ENCODE measurements around the gene EWSR1. TPM values are rescaled to one million over a fixed set of nuclear protein-coding genes. Genes with fewer than 3 reads are reported as not detected.

EWSR1 gene
- total RNA-seq, 4 donors from 2014 or later: 183 to 203 (median 198) TPM

DNA sequence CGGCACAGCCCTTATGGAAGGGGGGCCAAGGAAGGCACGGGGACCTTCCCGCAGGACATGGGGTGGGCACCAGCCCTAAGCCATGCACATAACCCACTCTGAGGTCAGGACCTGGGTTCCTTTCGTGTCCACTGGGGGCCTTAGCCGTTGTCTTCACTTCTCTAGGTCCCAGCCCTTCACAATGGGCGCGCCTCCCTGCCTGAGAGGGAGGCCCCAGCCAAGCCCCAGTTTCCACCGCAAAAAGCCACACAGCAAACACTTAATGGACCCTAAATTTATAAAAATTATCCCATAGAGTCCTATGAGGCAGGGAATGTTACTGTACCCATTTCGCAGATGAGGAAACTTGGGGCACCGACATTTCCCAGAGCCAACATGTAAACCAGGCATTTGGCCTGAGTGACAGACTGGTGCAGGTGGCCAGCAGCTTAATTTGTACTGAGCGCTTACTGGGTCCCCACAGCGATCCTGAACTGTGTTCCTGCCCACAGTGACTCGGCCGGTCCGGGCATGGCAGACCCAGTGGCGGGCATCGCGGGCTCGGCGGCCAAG, 39.6 kb downstream of the EWSR1 start:
- peak overlapping the region; percentile 88 to 99 (median 96) for H3K4me3 ChIP-seq
- TF ChIP-seq EP300 (IDR thresholded peaks at IDR 0.05): no peak
- TF ChIP-seq POLR2AphosphoS5 (IDR thresholded peaks at IDR 0.05): no peak
- TF ChIP-seq POLR2A (IDR thresholded peaks at IDR 0.05; ENCODE audit: low read depth): no peak
- no peak for TF ChIP-seq CTCF (IDR thresholded peaks at IDR 0.05)
- intact Hi-C loops (cut with DNase I): loop anchor here (2.0 kb wide), 2 partner anchors 39 to 81 kb away; partner anchors contain the start of genes AP1B1 and EWSR1
- no peaks in the 10 kb centered on the region for H3K27me3 ChIP-seq
- DNase-seq (ENCODE audit: extremely low spot score): no peak
- no peaks in the 10 kb centered on the region for H3K9me3 ChIP-seq
- WGBS: 53% methylated on average over 9 of the region's 20 CpGs
- H3K4me1 ChIP-seq: peaks cover 60 to 75% (median 69%) of the 10 kb centered on the region in 4 donors
- H3K27ac ChIP-seq (replicated peaks in 1 of 4): peak overlapping the region; percentile 92 to 97 (median 94)
- peaks cover 0 to 10% (median 4%) of the 10 kb centered on the region in 4 donors for H3K36me3 ChIP-seq

GRCh38 chr22:29308148-29308790, 40.2 kb downstream of the EWSR1 start:
- Histone ChIP-seq H3K4me3 (peak overlapping the region; percentile 88 to 99 (median 96)), H3K4me1 (peaks cover 61 to 75% (median 69%) of the 10 kb centered on the region in 4 donors), H3K9me3 (no peaks in the 10 kb centered on the region), H3K36me3 (peaks cover 0 to 13% (median 4%) of the 10 kb centered on the region in 4 donors), H3K27ac (replicated peaks in 1 of 4) (peak overlapping the region; percentile 92 to 97 (median 94)), H3K27me3 (peaks cover 0 to under 1% (median 0%) of the 10 kb centered on the region in 4 donors)
- TF ChIP-seq CTCF (IDR thresholded peaks at IDR 0.05) (no peak), EP300 (IDR thresholded peaks at IDR 0.05) (no peak), POLR2AphosphoS5 (IDR thresholded peaks at IDR 0.05) (no peak), POLR2A (IDR thresholded peaks at IDR 0.05; ENCODE audit: low read depth) (no peak)
- no peak for DNase-seq (ENCODE audit: extremely low spot score)
- intact Hi-C loops (cut with DNase I): no loop called here
- 86% methylated on average over 24 of the region's 50 CpGs for WGBS

GRCh38 chr22:29308791-29309262, 40.8 kb downstream of the EWSR1 start:
- DNase-seq (ENCODE audit: extremely low spot score): no peak
- Histone ChIP-seq H3K36me3 (peaks cover 0 to 13% (median 4%) of the 10 kb centered on the region in 4 donors), H3K27me3 (peaks cover 0 to 6% (median 2%) of the 10 kb centered on the region in 4 donors), H3K4me3 (peak overlapping the region; percentile 88 to 99 (median 96)), H3K4me1 (peaks cover 64 to 77% (median 71%) of the 10 kb centered on the region in 4 donors), H3K9me3 (no peaks in the 10 kb centered on the region), H3K27ac (replicated peaks in 1 of 4) (peak overlapping the region; percentile 92 to 97 (median 94))
- WGBS: 32% methylated on average over 12 of the region's 13 CpGs
- TF ChIP-seq EP300 (IDR thresholded peaks at IDR 0.05): no peak
- no peak for TF ChIP-seq POLR2A (IDR thresholded peaks at IDR 0.05; ENCODE audit: low read depth)
- intact Hi-C loops (cut with DNase I): no loop called here

DNA sequence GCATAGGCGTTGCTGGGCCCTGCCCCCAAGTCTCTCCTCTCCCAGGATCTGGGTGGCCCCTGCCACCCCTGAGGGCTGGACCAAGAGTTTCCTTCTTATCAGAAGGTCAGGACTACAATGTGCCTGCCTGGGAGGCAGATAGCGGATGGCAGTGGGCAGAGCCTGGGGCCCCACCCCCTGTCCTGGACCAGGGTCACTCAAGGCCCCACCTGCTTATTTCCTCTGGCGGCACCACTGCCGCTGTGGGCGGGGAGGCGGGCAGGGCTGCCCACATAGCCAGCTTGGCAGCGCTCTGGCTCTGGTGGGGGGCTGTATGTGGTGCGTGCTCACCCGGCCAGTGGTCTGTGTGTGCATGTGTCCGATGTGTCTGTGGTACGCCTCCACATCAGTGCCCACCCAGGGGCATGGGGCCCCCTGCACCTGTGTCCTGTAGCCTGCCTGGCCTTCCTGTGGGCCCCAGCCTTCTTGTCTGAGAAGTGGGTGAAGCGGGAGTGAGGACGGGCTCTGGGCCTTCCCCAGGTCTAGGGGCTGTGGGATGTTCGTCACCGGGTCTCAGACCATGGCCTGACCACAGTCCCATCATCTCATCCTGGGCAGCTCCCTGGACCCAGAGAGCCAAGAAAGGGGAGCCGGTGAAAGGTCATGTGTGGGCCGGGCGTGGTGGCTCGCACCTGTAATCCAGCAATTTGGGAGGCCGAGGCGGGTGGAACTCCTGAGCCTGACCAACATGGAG, 41.4 kb downstream of the EWSR1 start:
- peak overlapping the region; percentile 92 to 97 (median 94) for H3K27ac ChIP-seq (replicated peaks in 1 of 4)
- peaks cover 70 to 83% (median 78%) of the 10 kb centered on the region in 4 donors for H3K4me1 ChIP-seq
- WGBS: 78% methylated on average over 5 of the region's 21 CpGs

GRCh38 chr22:29310065-29310862, 42.2 kb downstream of the EWSR1 start:
- H3K4me3 ChIP-seq: peak overlapping the region; percentile 40 to 53 (median 42)
- peaks cover 0 to 13% (median 4%) of the 10 kb centered on the region in 4 donors for H3K36me3 ChIP-seq
- 57% methylated on average over 18 of the region's 28 CpGs for WGBS
- peaks cover 0 to 21% (median 6%) of the 10 kb centered on the region in 4 donors for H3K27me3 ChIP-seq
- H3K9me3 ChIP-seq: no peaks in the 10 kb centered on the region
- no peak for DNase-seq (ENCODE audit: extremely low spot score)
- H3K27ac ChIP-seq (replicated peaks in 1 of 4): peak overlapping the region; percentile 92 to 97 (median 94)
- intact Hi-C loops (cut with DNase I): no loop called here
- peaks cover 74 to 91% (median 86%) of the 10 kb centered on the region in 4 donors for H3K4me1 ChIP-seq
- TF ChIP-seq POLR2AphosphoS5 (IDR thresholded peaks at IDR 0.05) (no peak), CTCF (IDR thresholded peaks at IDR 0.05) (no peak), POLR2A (IDR thresholded peaks at IDR 0.05; ENCODE audit: low read depth) (no peak), EP300 (IDR thresholded peaks at IDR 0.05) (no peak)

More for the DNA sequence above, 41.4 kb downstream of the EWSR1 start:
- Histone ChIP-seq H3K36me3 (peaks cover 0 to 13% (median 4%) of the 10 kb centered on the region in 4 donors), H3K9me3 (no peaks in the 10 kb centered on the region), H3K4me3 (peak overlapping the region; percentile 88 to 99 (median 96)), H3K27me3 (peaks cover 0 to 13% (median 4%) of the 10 kb centered on the region in 4 donors)
- TF ChIP-seq POLR2A (IDR thresholded peaks at IDR 0.05; ENCODE audit: low read depth) (no peak), POLR2AphosphoS5 (IDR thresholded peaks at IDR 0.05) (peak; percentile 31 to 40)
- no peak for DNase-seq (ENCODE audit: extremely low spot score)
- intact Hi-C loops (cut with DNase I): no loop called here
